Chondrocyte (in vitro differentiated cells): ENCODE measurements around the gene LYPD3. TPM values are rescaled to one million over a fixed set of nuclear protein-coding genes. Genes with fewer than 3 reads are reported as not detected.

Experiments
- DNase-seq: peaks from one replicate; pipeline ENCODE4 v3.0.0; 2021; ENCODE audit warnings: mixed read lengths, low spot score
- H3K27ac Mint-ChIP-seq: one replicate; pipeline ENCODE4 v1.8.0; 2021; ENCODE audit warnings: mild to moderate bottlenecking, moderate library complexity, mixed read lengths; ENCODE audit not compliant: unreplicated experiment
- H3K27me3 Mint-ChIP-seq: 2 replicates; pipeline ENCODE4 v1.8.0; 2021; ENCODE audit warnings: low read depth, mixed read lengths
- H3K36me3 Mint-ChIP-seq: 2 replicates; pipeline ENCODE4 v1.8.0; 2021; ENCODE audit warnings: low read depth, mixed read lengths
- H3K4me1 Mint-ChIP-seq: 2 replicates; pipeline ENCODE4 v1.8.0; 2021; ENCODE audit warnings: low read depth, mild to moderate bottlenecking, mixed read lengths
- H3K4me3 Mint-ChIP-seq: one replicate; pipeline ENCODE4 v1.8.0; 2021; ENCODE audit warnings: mild to moderate bottlenecking, moderate library complexity, mixed read lengths; ENCODE audit not compliant: unreplicated experiment
- H3K9me3 Mint-ChIP-seq: 2 replicates; pipeline ENCODE4 v1.8.0; 2021; ENCODE audit warnings: low read depth, mixed read lengths
- total RNA-seq: library from RNA; stranded (reverse); gene quantifications from 3 replicates; pipeline ENCODE4 v1.2.1, GENCODE V29; 2021
- TF ChIP-seq, protein P1 (sequence below): fragments of 200-600 bp; sonication (generic); IDR thresholded peaks from 2 replicates; pipeline ENCODE4 v1.5.0; 2021; ENCODE audit warnings: antibody characterized with exemption, mild to moderate bottlenecking, moderate library complexity

The LYPD3 gene
- total RNA-seq, 1 donor from 2014 or later = 1.0 TPM

DNA sequence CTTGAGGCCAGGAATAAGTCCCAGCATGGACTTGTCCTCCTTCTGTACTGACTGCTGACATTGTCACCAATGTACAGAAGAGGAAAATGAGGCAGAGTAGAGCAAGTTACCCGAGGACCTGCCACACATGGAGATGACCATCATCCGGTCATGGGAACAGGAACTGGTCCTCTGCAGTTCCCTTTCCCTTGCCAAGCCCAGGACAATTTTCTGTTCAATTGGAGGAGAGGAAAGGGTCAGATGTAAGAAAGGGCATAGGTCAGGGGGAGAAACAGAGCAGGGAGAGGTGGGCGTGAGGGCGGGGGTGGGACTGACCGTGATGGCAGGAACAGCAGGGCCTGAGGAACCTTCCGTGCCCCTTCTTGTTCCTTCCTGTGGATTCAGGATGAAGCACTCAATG lies 20.5 kb upstream of the LYPD3 start:
- TF ChIP-seq, protein P1, sequence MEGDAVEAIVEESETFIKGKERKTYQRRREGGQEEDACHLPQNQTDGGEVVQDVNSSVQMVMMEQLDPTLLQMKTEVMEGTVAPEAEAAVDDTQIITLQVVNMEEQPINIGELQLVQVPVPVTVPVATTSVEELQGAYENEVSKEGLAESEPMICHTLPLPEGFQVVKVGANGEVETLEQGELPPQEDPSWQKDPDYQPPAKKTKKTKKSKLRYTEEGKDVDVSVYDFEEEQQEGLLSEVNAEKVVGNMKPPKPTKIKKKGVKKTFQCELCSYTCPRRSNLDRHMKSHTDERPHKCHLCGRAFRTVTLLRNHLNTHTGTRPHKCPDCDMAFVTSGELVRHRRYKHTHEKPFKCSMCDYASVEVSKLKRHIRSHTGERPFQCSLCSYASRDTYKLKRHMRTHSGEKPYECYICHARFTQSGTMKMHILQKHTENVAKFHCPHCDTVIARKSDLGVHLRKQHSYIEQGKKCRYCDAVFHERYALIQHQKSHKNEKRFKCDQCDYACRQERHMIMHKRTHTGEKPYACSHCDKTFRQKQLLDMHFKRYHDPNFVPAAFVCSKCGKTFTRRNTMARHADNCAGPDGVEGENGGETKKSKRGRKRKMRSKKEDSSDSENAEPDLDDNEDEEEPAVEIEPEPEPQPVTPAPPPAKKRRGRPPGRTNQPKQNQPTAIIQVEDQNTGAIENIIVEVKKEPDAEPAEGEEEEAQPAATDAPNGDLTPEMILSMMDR = no peak
- no peak for DNase-seq
- Mint-ChIP-seq H3K4me1 (no peaks in the 10 kb centered on the region), H3K36me3 (no peaks in the 10 kb centered on the region), H3K9me3 (no peaks in the 10 kb centered on the region), H3K27me3 (no peaks in the 10 kb centered on the region), H3K27ac (no peak overlapping the region), H3K4me3 (no peak overlapping the region)

- no peaks in the 10 kb centered on the region for H3K36me3 Mint-ChIP-seq
- no peaks in the 10 kb centered on the region for H3K4me1 Mint-ChIP-seq
- H3K4me3 Mint-ChIP-seq = no peak overlapping the region
- TF ChIP-seq, protein P1 = no peak
- no peak overlapping the region for H3K27ac Mint-ChIP-seq
- no peak for DNase-seq
- H3K27me3 Mint-ChIP-seq = no peaks in the 10 kb centered on the region
- no peaks in the 10 kb centered on the region for H3K9me3 Mint-ChIP-seq
Observed at GRCh38 chr19:43483281-43483680, 17.9 kb upstream of the LYPD3 start.

- Mint-ChIP-seq H3K36me3 (no peaks in the 10 kb centered on the region), H3K27me3 (no peaks in the 10 kb centered on the region), H3K4me1 (no peaks in the 10 kb centered on the region), H3K4me3 (no peak overlapping the region), H3K27ac (no peak overlapping the region), H3K9me3 (no peaks in the 10 kb centered on the region)
- no peak for DNase-seq
- TF ChIP-seq, protein P1 = no peak
Observed at GRCh38 chr19:43482193-43482592, 16.8 kb upstream of the LYPD3 start.

- Mint-ChIP-seq H3K9me3 (no peaks in the 10 kb centered on the region), H3K4me3 (no peak overlapping the region), H3K27me3 (no peaks in the 10 kb centered on the region), H3K27ac (no peak overlapping the region), H3K36me3 (no peaks in the 10 kb centered on the region), H3K4me1 (no peaks in the 10 kb centered on the region)
- TF ChIP-seq, protein P1 = no peak
- no peak for DNase-seq
Observed at GRCh38 chr19:43481701-43482100, 16.3 kb upstream of the LYPD3 start.

DNA sequence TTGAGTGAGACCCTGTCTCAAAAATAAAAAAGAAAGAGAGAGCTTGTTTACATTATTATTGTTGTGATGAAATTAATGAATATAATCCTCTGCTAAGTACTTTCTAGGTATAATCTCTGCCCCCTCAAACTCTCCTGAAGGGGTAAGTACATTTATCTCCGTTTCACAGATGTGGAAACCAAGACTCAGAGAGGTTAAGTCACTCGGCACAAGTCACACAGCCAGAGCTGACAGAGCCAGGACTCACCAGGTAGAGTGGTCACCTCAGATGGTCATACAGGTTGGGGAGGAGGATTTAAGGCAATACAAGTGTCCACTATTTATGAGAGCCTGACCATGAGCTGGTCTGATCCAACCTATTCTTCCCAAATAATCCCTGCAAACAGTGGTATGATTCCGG lies 15.2 kb upstream of the LYPD3 start:
- Mint-ChIP-seq H3K4me3 (no peak overlapping the region), H3K36me3 (no peaks in the 10 kb centered on the region), H3K4me1 (peaks cover 9% of the 10 kb centered on the region), H3K27me3 (no peaks in the 10 kb centered on the region), H3K27ac (no peak overlapping the region), H3K9me3 (no peaks in the 10 kb centered on the region)
- TF ChIP-seq, protein P1 = no peak
- DNase-seq = no peak
